Fibroblast of lung (primary cell): ENCODE results near the gene SORBS1. TPM values are rescaled to one million over a fixed set of nuclear protein-coding genes. Genes with fewer than 3 reads are reported as not detected.

Experiments
- DNase-seq, 2 donors: peaks; one replicate each; pipeline versions ENCODE4 v3.0.0 to v3.0.0-alpha.2; 2010; ENCODE audit warnings: low read depth in 2 of 2
- H2AFZ ChIP-seq: 2 replicates; pipeline ENCODE4 v1.5.1; 2012; ENCODE audit warnings: low read length, control low read depth, inconsistent platforms
- H3K27ac ChIP-seq: 2 replicates; pipeline ENCODE4 v1.5.1; 2011; ENCODE audit warnings: low read length, control low read depth; ENCODE audit not compliant: insufficient read depth
- H3K27me3 ChIP-seq: 2 replicates; pipeline ENCODE4 v1.5.1; 2011; ENCODE audit warnings: mild to moderate bottlenecking, low read length; ENCODE audit not compliant: control insufficient read depth, insufficient read depth
- H3K36me3 ChIP-seq: 2 replicates; pipeline ENCODE4 v1.5.1; 2011; ENCODE audit warnings: low read length; ENCODE audit not compliant: control insufficient read depth, insufficient read depth
- H3K4me1 ChIP-seq: 2 replicates; pipeline ENCODE4 v1.5.1; 2011; ENCODE audit warnings: low read length; ENCODE audit not compliant: control insufficient read depth, insufficient read depth; ENCODE audit errors: extremely low read depth
- H3K4me2 ChIP-seq: 2 replicates; pipeline ENCODE4 v1.5.1; 2011; ENCODE audit warnings: low read length, control low read depth; ENCODE audit not compliant: insufficient read depth; ENCODE audit errors: extremely low read depth
- H3K4me3 ChIP-seq, 4 experiments: fragments of 200-600 bp in 1 of 4; sonication (generic) in 1 of 4; replicated peaks in 1 of 4; 2 replicates each; pipeline ENCODE4 v1.5.1; 2011 to 2016; ENCODE audit warnings: low read length in 4 of 4, low read depth in 3 of 4, mild to moderate bottlenecking in 3 of 4, control low read depth in 2 of 4, inconsistent platforms in 1 of 4, mixed read lengths in 1 of 4; ENCODE audit not compliant: insufficient read depth in 1 of 4; ENCODE audit errors: control extremely low read depth in 1 of 4
- H3K79me2 ChIP-seq: 2 replicates; pipeline ENCODE4 v1.5.1; 2012; ENCODE audit warnings: mild to moderate bottlenecking, low read length, inconsistent platforms; ENCODE audit not compliant: control insufficient read depth, insufficient read depth
- H3K9ac ChIP-seq: 2 replicates; pipeline ENCODE4 v1.5.1; 2011; ENCODE audit warnings: mild to moderate bottlenecking, low read length, control low read depth; ENCODE audit not compliant: insufficient read depth
- H3K9me3 ChIP-seq: 2 replicates; pipeline ENCODE4 v1.5.1; 2012; ENCODE audit warnings: low read depth, low read length; ENCODE audit not compliant: control insufficient read depth, insufficient read depth
- H4K20me1 ChIP-seq: 2 replicates; pipeline ENCODE4 v1.5.1; 2011; ENCODE audit warnings: low read length; ENCODE audit not compliant: control insufficient read depth, insufficient read depth; ENCODE audit errors: extremely low read depth
- EZH2 ChIP-seq: IDR thresholded peaks from 2 replicates; pipeline ENCODE4 v1.5.1; 2012; ENCODE audit warnings: low read length, control low read depth, mild to moderate bottlenecking; ENCODE audit errors: missing control alignments
- polyA plus RNA-seq, 2 donors: library from polyadenylated mRNA; depleted of rRNA in 1 of 2; stranded (reverse) in 1 of 2; unstranded in 1 of 2; fragments of >200 nt; gene quantifications; 2 replicates each; pipeline ENCODE4 v1.2.1, GENCODE V29; 2011 to 2012; ENCODE audit warnings: missing spikeins in 1 of 2
- total RNA-seq: library from RNA; depleted of rRNA; stranded (reverse); fragments of >200 nt; gene quantifications from 2 replicates; pipeline ENCODE4 v1.2.1, GENCODE V29; 2014
- TF ChIP-seq, protein P1 (sequence below), 2 donors: IDR thresholded peaks in 1 of 2; conservative IDR thresholded peaks in 1 of 2; 1 replicate in 1 of 2; 2 replicates in 1 of 2; pipeline ENCODE4 v1.5.1; 2011 to 2012; ENCODE audit warnings: low read length in 2 of 2, control low read depth in 1 of 2, inconsistent platforms in 1 of 2, low read depth in 1 of 2, mild to moderate bottlenecking in 1 of 2

The SORBS1 gene
- total and polyA plus RNA-seq, 2 donors (not counting 1 experiment from before 2014, with no cell fraction given): 0.33 to 0.50 TPM

DNA sequence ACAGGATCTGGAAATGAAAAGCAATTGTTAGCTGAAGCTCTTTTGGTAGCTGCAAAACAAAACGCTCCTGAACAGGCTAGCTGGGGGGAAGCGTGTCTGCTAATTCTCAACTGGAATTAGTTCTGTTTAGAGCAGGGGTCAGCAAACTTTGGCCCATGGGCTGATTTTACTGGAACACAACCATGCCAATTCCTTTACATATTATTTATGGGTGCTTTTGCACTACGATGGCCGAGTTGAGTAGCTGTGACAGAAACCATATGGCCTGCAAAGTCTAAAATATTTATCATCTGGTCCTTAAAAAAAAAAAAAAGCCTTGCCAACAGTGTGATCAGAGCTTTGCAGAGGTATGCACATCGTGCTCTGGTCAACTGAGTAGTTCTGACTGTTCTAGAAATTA lies 162.0 kb downstream of the SORBS1 start:
- no peak overlapping the region for H3K4me3 ChIP-seq
- no peaks in the 10 kb centered on the region for H3K36me3 ChIP-seq
- no peak overlapping the region for H2AFZ ChIP-seq
- DNase-seq: no peak
- H3K9me3 ChIP-seq: no peaks in the 10 kb centered on the region
- no peak overlapping the region for H3K27ac ChIP-seq
- H3K4me1 ChIP-seq: no peaks in the 10 kb centered on the region
- H3K27me3 ChIP-seq: no peaks in the 10 kb centered on the region
- no peaks in the 10 kb centered on the region for H3K79me2 ChIP-seq
- TF ChIP-seq, protein P1, sequence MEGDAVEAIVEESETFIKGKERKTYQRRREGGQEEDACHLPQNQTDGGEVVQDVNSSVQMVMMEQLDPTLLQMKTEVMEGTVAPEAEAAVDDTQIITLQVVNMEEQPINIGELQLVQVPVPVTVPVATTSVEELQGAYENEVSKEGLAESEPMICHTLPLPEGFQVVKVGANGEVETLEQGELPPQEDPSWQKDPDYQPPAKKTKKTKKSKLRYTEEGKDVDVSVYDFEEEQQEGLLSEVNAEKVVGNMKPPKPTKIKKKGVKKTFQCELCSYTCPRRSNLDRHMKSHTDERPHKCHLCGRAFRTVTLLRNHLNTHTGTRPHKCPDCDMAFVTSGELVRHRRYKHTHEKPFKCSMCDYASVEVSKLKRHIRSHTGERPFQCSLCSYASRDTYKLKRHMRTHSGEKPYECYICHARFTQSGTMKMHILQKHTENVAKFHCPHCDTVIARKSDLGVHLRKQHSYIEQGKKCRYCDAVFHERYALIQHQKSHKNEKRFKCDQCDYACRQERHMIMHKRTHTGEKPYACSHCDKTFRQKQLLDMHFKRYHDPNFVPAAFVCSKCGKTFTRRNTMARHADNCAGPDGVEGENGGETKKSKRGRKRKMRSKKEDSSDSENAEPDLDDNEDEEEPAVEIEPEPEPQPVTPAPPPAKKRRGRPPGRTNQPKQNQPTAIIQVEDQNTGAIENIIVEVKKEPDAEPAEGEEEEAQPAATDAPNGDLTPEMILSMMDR (conservative IDR thresholded peaks at IDR 0.05 in 1 of 2, IDR thresholded peaks at IDR 0.05 in 1 of 2; ENCODE audit: low read depth in 1 of 2, low read length in 2 of 2): no peak
- TF ChIP-seq EZH2: no peak
- no peaks in the 10 kb centered on the region for H4K20me1 ChIP-seq
- H3K9ac ChIP-seq: no peak overlapping the region
- H3K4me2 ChIP-seq: no peak overlapping the region

DNA sequence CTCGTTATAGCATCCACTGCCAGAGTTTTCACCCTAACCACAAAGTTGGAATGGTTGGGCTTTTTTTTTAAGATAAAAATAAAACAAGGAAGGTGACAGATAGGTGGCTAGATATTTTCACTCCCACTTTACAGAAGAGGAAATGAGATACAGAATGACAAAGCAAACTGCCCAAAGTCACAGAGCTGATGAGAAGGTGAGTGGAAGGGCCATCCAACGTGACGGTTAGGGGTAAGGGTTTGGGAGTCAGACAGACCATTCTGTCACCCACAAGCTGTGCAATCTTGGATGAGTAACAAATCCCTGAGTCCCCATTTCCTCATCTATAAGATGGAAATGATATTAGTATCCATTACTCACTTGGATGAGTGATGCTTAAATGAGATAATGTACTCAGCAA lies 163.4 kb downstream of the SORBS1 start:
- no peak overlapping the region for H3K4me2 ChIP-seq
- no peak overlapping the region for H3K9ac ChIP-seq
- H3K79me2 ChIP-seq: no peaks in the 10 kb centered on the region
- no peak overlapping the region for H3K4me3 ChIP-seq
- H3K9me3 ChIP-seq: no peaks in the 10 kb centered on the region
- H3K27me3 ChIP-seq: no peaks in the 10 kb centered on the region
- H2AFZ ChIP-seq: no peak overlapping the region
- no peak for TF ChIP-seq EZH2
- TF ChIP-seq, protein P1 (conservative IDR thresholded peaks at IDR 0.05 in 1 of 2, IDR thresholded peaks at IDR 0.05 in 1 of 2; ENCODE audit: low read depth in 1 of 2, low read length in 2 of 2): no peak
- H3K4me1 ChIP-seq: no peaks in the 10 kb centered on the region
- H3K36me3 ChIP-seq: no peaks in the 10 kb centered on the region
- DNase-seq: no peak
- no peak overlapping the region for H3K27ac ChIP-seq
- no peaks in the 10 kb centered on the region for H4K20me1 ChIP-seq

DNA sequence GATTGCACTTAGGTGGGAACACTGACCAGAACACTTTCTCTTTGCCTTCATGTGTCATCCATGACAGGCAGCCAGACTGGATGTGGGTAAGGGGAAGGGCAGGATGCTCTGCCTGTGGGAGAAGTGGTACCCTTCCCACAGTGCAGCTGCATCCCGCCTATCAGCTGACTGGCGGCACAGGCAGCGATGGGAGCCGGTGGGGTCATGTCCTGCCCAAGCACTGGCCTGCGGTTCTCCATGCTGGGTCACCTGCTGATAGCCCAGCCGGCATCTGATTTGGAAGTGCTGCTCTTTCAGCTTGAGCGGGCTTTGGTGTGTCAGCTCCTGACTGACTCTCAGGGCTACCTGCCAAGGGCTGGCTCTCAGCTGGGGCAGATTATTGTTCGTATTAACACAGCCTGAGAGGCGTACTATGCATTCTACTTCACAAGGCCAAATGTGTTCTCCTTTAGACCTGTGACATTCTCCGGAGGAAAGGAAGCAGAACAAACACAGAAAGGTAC lies 165.2 kb downstream of the SORBS1 start:
- Histone ChIP-seq H3K9me3 (no peaks in the 10 kb centered on the region), H3K27me3 (no peaks in the 10 kb centered on the region), H3K27ac (no peak overlapping the region), H3K4me3 (no peak overlapping the region), H3K4me2 (no peak overlapping the region), H3K9ac (no peak overlapping the region), H2AFZ (no peak overlapping the region), H3K36me3 (no peaks in the 10 kb centered on the region), H4K20me1 (no peaks in the 10 kb centered on the region), H3K4me1 (no peaks in the 10 kb centered on the region), H3K79me2 (no peaks in the 10 kb centered on the region)
- no peak for TF ChIP-seq EZH2
- TF ChIP-seq, protein P1 (conservative IDR thresholded peaks at IDR 0.05 in 1 of 2, IDR thresholded peaks at IDR 0.05 in 1 of 2; ENCODE audit: low read depth in 1 of 2, low read length in 2 of 2): no peak
- DNase-seq: no peak
